DOHH2 (cell line): ENCODE data around the gene DMD.
"Not testable (repeated sequence)": the region's sequence is repeated elsewhere in the genome, so short reads cannot be mapped to it uniquely, and the experiment has no call there.

Experiments used
- H3F3A ChIP-seq: fragments of 200-600 bp; sonication (generic), shearing (Covaris generic); 2 replicates; pipeline ENCODE4 v1.6.0; 2016; ENCODE audit warnings: antibody characterized with exemption, mild to moderate bottlenecking; ENCODE audit not compliant: control insufficient read depth, insufficient read depth
- H3K27ac ChIP-seq: fragments of 200-600 bp; sonication (generic); 2 replicates; pipeline ENCODE4 v1.5.1; 2014; ENCODE audit warnings: low read depth, mild to moderate bottlenecking, low read length, moderate library complexity
- H3K27me3 ChIP-seq: fragments of 200-600 bp; sonication (generic); 2 replicates; pipeline ENCODE4 v1.6.1; 2014; ENCODE audit warnings: mild to moderate bottlenecking, low read length, mixed read lengths; ENCODE audit not compliant: control insufficient read depth
- H3K36me3 ChIP-seq: fragments of 200-600 bp; sonication (generic); 2 replicates; pipeline ENCODE4 v1.6.1; 2014; ENCODE audit warnings: mild to moderate bottlenecking, low read length, moderate library complexity, mixed read lengths; ENCODE audit not compliant: control insufficient read depth
- H3K4me1 ChIP-seq: fragments of 200-600 bp; sonication (generic); 2 replicates; pipeline ENCODE4 v1.6.1; 2014; ENCODE audit warnings: mild to moderate bottlenecking, low read length, mixed read lengths; ENCODE audit not compliant: control insufficient read depth
- H3K4me2 ChIP-seq: fragments of 200-600 bp; sonication (generic); 2 replicates; pipeline ENCODE4 v1.6.0; 2014; ENCODE audit warnings: mild to moderate bottlenecking, low read length, moderate library complexity
- H3K4me3 ChIP-seq: fragments of 200-600 bp; sonication (generic); 2 replicates; pipeline ENCODE4 v1.5.1; 2014; ENCODE audit warnings: mild to moderate bottlenecking, low read length, mixed read lengths
- H3K79me2 ChIP-seq: fragments of 200-600 bp; sonication (generic); 2 replicates; pipeline ENCODE4 v1.6.1; 2014; ENCODE audit warnings: mild to moderate bottlenecking, low read length, mixed read lengths; ENCODE audit not compliant: control insufficient read depth
- H3K9me2 ChIP-seq: fragments of 200-600 bp; sonication (generic); replicated peaks from 2 replicates; pipeline ENCODE4 v1.6.1; 2014; ENCODE audit warnings: mild to moderate bottlenecking, low read length, mixed read lengths; ENCODE audit not compliant: control insufficient read depth
- H3K9me3 ChIP-seq: fragments of 200-600 bp; sonication (generic); 2 replicates; pipeline ENCODE4 v1.6.1; 2014; ENCODE audit warnings: antibody characterized with exemption, low read length, mixed read lengths; ENCODE audit not compliant: control insufficient read depth, insufficient read depth
- H4K20me1 ChIP-seq: fragments of 200-600 bp; sonication (generic); 2 replicates; pipeline ENCODE4 v1.6.0; 2014; ENCODE audit warnings: low read depth, mild to moderate bottlenecking, antibody characterized with exemption, low read length, moderate library complexity; ENCODE audit not compliant: control insufficient read depth, insufficient read depth
- EZH2phosphoT487 ChIP-seq: fragments of 200-600 bp; sonication (generic); IDR thresholded peaks from 2 replicates; pipeline ENCODE4 v1.6.1; 2017; ENCODE audit warnings: borderline replicate concordance, mild to moderate bottlenecking, antibody characterized with exemption, low read length, moderate library complexity, mixed read lengths
- TF ChIP-seq, protein P1 (sequence below): fragments of 200-600 bp; sonication (generic); IDR thresholded peaks from one replicate; pipeline ENCODE4 v1.5.1; 2014; ENCODE audit warnings: antibody characterized with exemption, mild to moderate bottlenecking, low read depth, low read length; ENCODE audit not compliant: poor library complexity, severe bottlenecking

DMD gene

DNA sequence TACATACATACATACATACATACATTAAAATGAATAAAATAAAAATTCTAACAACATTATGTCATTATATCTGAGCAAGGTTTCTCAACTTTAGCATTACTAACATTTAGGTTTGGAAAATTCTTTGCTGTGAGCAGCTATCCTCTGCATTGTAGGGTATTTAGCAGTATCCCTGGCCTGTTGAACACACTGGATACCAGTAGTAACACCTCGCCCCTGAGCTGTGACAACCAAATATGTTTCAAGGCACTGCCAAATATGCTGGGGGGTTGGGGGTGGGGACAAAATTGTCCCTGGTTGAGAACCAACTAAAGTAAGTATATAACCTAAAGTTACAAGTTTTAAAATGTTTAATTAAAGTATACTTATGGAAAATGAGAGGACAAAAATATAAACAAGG is 1278.6 kb downstream of the DMD start:
- H3K4me3 ChIP-seq: no peak overlapping the region
- no peaks in the 10 kb centered on the region for H3K9me2 ChIP-seq
- TF ChIP-seq, protein P1, sequence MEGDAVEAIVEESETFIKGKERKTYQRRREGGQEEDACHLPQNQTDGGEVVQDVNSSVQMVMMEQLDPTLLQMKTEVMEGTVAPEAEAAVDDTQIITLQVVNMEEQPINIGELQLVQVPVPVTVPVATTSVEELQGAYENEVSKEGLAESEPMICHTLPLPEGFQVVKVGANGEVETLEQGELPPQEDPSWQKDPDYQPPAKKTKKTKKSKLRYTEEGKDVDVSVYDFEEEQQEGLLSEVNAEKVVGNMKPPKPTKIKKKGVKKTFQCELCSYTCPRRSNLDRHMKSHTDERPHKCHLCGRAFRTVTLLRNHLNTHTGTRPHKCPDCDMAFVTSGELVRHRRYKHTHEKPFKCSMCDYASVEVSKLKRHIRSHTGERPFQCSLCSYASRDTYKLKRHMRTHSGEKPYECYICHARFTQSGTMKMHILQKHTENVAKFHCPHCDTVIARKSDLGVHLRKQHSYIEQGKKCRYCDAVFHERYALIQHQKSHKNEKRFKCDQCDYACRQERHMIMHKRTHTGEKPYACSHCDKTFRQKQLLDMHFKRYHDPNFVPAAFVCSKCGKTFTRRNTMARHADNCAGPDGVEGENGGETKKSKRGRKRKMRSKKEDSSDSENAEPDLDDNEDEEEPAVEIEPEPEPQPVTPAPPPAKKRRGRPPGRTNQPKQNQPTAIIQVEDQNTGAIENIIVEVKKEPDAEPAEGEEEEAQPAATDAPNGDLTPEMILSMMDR: no peak
- no peak for TF ChIP-seq EZH2phosphoT487
- H3K27ac ChIP-seq: no peak overlapping the region
- H3K79me2 ChIP-seq: no peaks in the 10 kb centered on the region
- H3K36me3 ChIP-seq: no peaks in the 10 kb centered on the region
- no peak overlapping the region for H3K4me2 ChIP-seq
- H3F3A ChIP-seq: no peaks in the 10 kb centered on the region
- no peaks in the 10 kb centered on the region for H3K9me3 ChIP-seq
- H3K27me3 ChIP-seq: no peaks in the 10 kb centered on the region
- no peaks in the 10 kb centered on the region for H4K20me1 ChIP-seq
- H3K4me1 ChIP-seq: no peaks in the 10 kb centered on the region

DNA sequence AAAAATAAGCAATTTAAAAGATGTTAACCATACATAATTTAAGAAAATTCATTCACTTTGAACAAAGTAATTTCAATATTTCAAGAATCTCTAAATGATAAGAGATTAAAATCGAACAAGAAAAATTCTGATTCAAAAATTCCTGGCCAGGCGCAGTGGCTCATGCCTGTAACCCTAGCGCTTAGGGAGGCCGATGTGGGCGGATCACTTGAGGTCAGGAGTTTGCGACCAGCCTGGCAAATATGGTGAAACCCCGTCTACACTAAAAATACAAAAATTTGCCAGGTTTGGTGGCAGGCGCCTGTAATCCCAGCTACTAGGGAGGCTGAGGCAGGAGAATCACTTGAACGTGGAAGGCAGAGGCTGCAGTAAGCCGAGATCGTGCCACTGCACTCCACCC is 1279.0 kb downstream of the DMD start:
- not testable (repeated sequence) for H3K27me3 ChIP-seq, H3K4me2 ChIP-seq, H3K27ac ChIP-seq, H4K20me1 ChIP-seq, H3K9me3 ChIP-seq, H3F3A ChIP-seq, H3K9me2 ChIP-seq, H3K79me2 ChIP-seq, H3K36me3 ChIP-seq, H3K4me3 ChIP-seq, H3K4me1 ChIP-seq

DNA sequence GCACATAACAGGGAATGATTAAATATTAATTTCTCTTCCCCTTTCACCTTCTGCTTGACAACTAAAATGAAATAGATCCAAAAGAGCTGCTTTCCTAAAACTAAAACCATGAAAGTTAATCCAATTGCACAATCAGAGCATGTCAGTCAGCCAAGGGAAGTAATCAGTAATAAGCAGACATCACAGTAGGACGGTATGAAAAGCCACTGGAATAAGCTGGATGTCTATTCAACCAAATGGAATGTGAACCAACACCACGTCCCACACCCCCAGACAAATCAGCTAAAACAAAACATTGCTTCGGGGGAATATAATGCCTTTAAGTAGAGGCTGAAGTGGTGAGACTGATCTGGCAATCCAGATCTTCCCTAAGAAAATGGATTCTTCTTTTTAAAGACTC is 1280.1 kb downstream of the DMD start:
- H3K9me3 ChIP-seq: no peaks in the 10 kb centered on the region

DNA sequence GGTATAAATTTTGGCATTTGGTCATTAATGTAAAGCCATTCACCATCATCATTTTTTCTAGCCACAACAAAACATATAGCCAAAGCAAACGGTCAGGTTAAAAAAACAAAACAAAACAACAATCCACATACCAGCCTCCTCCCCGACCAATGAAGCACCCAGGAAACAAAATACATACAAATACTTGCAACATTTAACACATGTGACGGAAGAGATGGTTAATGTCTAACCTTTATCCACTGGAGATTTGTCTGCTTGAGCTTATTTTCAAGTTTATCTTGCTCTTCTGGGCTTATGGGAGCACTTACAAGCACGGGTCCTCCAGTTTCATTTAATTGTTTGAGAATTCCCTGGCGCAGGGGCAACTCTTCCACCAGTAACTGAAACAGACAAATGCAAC is 1282.0 kb downstream of the DMD start:
- H3F3A ChIP-seq: no peaks in the 10 kb centered on the region
- H3K27me3 ChIP-seq: no peaks in the 10 kb centered on the region
- H4K20me1 ChIP-seq: no peaks in the 10 kb centered on the region
- no peak for TF ChIP-seq EZH2phosphoT487
- TF ChIP-seq, protein P1: no peak
- H3K4me1 ChIP-seq: no peaks in the 10 kb centered on the region
- no peak overlapping the region for H3K4me3 ChIP-seq
- H3K9me2 ChIP-seq: no peaks in the 10 kb centered on the region
- no peaks in the 10 kb centered on the region for H3K79me2 ChIP-seq
- no peaks in the 10 kb centered on the region for H3K9me3 ChIP-seq
- no peaks in the 10 kb centered on the region for H3K36me3 ChIP-seq
- no peak overlapping the region for H3K27ac ChIP-seq
- H3K4me2 ChIP-seq: no peak overlapping the region

More for the DNA sequence above, 1280.1 kb downstream of the DMD start:
- no peak overlapping the region for H3K4me2 ChIP-seq
- no peaks in the 10 kb centered on the region for H4K20me1 ChIP-seq
- no peaks in the 10 kb centered on the region for H3K9me2 ChIP-seq
- H3K27me3 ChIP-seq: no peaks in the 10 kb centered on the region
- no peak overlapping the region for H3K4me3 ChIP-seq
- H3K79me2 ChIP-seq: no peaks in the 10 kb centered on the region
- no peak for TF ChIP-seq EZH2phosphoT487
- TF ChIP-seq, protein P1: no peak
- no peaks in the 10 kb centered on the region for H3K36me3 ChIP-seq
- H3K27ac ChIP-seq: no peak overlapping the region
- H3F3A ChIP-seq: no peaks in the 10 kb centered on the region
- no peaks in the 10 kb centered on the region for H3K4me1 ChIP-seq
